ENCODE results near the gene RABGEF1.
"Not testable (repeated sequence)": the region's sequence is repeated elsewhere in the genome, so short reads cannot be mapped to it uniquely, and the experiment has no call there.

DNA sequence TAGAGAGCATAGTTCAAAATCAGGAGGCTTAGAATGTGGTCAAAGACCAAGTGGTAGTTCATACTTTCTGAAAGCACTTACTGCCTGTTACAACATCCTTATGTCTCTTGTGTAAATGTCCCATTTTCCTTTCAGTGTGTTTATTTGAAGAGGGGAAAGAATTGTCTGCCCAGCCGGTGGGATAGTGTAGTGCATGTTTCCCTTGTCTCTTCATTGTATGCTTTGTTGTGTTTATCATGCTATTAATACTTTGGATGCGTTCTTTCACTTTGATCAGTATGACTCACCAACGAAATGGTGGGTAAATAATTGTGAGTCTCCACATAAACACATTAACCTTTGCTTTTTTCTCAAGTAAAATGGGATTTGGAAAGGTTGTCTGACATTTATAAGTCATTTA is 42.3 kb downstream of the RABGEF1 start:
- not testable (repeated sequence) for TF ChIP-seq POLR2A (IDR thresholded peaks at IDR 0.05)
- TF ChIP-seq, protein P1, sequence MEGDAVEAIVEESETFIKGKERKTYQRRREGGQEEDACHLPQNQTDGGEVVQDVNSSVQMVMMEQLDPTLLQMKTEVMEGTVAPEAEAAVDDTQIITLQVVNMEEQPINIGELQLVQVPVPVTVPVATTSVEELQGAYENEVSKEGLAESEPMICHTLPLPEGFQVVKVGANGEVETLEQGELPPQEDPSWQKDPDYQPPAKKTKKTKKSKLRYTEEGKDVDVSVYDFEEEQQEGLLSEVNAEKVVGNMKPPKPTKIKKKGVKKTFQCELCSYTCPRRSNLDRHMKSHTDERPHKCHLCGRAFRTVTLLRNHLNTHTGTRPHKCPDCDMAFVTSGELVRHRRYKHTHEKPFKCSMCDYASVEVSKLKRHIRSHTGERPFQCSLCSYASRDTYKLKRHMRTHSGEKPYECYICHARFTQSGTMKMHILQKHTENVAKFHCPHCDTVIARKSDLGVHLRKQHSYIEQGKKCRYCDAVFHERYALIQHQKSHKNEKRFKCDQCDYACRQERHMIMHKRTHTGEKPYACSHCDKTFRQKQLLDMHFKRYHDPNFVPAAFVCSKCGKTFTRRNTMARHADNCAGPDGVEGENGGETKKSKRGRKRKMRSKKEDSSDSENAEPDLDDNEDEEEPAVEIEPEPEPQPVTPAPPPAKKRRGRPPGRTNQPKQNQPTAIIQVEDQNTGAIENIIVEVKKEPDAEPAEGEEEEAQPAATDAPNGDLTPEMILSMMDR (IDR thresholded peaks at IDR 0.05): not testable (repeated sequence)
